PC-3 (cell line): ENCODE results near the gene CCNG2.

Experiments used
- CTCF ChIP-seq: fragments of 300-600 bp; sonication (generic); conservative IDR thresholded peaks from 2 replicates; pipeline ENCODE4 v1.5.1; 2017; ENCODE audit warnings: antibody characterized with exemption, low read depth, mild to moderate bottlenecking, low read length
- EZH2 ChIP-seq: fragments of 300-600 bp; sonication (generic); IDR thresholded peaks from one replicate; pipeline ENCODE4 v1.6.1; 2017; ENCODE audit warnings: antibody characterized with exemption, mild to moderate bottlenecking, low read length; ENCODE audit not compliant: unreplicated experiment

- TF ChIP-seq CTCF, result no peak
- no peak for TF ChIP-seq EZH2
Measured at GRCh38 chr4:77149789-77150188, 7.2 kb upstream of the CCNG2 start.
